GM19438 (cell line): ENCODE data around the gene ACOT12.
A peak's percentile ranks its signal among the peaks of the same experiment; 100 is the strongest.
"Not testable (repeated sequence)": the region's sequence is repeated elsewhere in the genome, so short reads cannot be mapped to it uniquely, and the experiment has no call there.

Experiments
- ATAC-seq: cut with Tn5 transposase; IDR thresholded peaks from one replicate; pipeline ENCODE4 v1.9.1; 2021; ENCODE audit warnings: low read depth; ENCODE audit not compliant: unreplicated experiment

ACOT12 gene

DNA sequence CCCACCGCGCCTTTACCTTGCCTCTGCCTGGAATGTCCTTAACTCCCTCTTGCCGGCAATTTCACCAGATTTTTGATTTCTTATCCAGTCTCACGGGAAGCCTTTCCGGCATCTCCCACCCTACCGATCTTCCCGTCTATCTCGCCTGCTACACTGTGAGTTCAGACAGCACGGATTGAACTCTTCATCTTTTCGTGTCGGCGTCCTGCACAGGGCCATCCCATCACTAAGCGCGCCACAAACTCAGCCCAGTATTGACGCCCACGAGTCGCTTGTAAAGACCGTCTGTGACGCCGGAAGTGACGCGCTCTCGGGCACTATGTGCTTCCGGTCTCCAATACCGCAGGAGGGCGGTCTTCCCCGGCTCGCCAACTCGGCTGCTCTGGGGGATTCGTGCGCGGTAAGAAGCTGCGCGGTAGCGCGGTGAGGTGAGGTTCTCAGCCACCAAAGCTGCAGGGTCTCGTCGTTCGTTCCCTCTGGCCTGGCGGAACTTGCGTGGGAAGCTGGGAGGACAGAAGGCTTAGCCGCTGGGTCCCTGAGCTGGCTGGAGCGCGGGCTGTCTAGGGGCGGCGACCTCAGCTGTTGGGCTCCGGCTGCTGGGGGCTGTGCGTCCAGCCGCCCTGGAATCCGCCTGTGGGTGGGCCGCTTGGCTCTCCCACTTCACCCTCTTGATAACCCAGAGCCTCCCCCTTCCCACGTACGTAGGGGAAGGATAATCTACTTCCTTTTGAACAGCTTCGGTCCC lies 92.5 kb downstream of the ACOT12 start, which contains the start of gene ZCCHC9:
Gene ZCCHC9 (plus strand): TSS at position 317 of the 745 bp plus-strand sequence. CDS start 3,171 bp downstream, outside the sequence.
- peak; percentile 98 for ATAC-seq

- no peak for ATAC-seq
These were observed 93.0 kb downstream of the ACOT12 start for GRCh38 chr5:81300921-81301270.

GRCh38 chr5:81297531-81297930 lies 96.4 kb downstream of the ACOT12 start:
- no peak for ATAC-seq

DNA sequence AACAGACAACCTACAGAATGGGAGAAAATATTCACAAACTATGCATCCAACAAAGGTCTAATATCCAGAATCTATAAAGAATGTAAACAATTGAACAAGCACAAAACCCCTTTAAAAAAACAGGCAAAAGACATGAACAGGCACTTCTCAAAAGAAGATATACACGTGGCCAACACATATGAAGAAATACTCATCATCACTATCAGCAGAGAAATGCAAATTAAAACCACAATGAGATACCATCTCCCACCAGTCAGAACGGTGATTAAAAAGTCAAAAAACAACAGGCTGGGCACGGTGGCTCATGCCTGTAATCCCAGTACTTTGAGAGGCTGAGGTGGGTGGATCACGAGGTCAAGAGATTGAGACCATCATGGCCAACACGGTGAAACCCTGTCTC lies 99.9 kb downstream of the ACOT12 start:
- not testable (repeated sequence) for ATAC-seq

DNA sequence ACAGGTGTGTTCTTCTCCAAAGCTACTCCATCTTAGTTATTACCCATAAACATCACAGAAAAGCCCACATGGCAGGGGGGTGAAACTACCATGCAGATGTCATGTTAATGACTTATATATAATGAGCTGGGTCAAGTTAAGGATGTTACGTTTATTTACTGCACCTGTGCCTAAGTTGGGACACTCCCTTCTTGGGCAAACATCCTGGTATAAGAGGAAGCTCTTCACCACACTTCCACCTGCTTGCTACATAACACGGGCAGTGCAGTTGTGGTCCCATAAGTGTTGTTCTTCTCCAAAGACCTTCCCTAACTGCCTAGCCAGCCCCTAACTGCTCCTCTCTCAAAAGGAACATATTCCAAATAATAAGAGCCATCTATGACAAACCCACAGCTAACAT lies 101.8 kb downstream of the ACOT12 start:
- ATAC-seq: no peak

DNA sequence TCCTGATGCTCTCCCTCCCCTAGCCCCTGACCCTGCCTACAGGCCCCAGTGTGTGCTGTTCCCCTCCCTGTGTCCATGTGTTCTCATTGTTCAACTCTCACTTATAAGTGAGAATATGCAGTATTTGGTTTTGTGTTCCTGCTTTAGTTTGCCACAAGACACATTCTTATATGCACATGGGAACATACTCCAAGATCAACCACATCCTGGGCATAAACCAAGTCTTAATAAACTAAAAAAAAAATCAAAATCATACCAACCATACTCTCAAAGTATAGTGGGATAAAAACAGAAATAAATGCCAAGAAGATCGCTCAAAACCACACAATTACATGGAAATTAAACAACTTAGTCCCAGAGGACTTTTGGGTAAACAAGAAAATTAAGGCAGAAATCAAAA lies 103.8 kb downstream of the ACOT12 start:
- no peak for ATAC-seq

DNA sequence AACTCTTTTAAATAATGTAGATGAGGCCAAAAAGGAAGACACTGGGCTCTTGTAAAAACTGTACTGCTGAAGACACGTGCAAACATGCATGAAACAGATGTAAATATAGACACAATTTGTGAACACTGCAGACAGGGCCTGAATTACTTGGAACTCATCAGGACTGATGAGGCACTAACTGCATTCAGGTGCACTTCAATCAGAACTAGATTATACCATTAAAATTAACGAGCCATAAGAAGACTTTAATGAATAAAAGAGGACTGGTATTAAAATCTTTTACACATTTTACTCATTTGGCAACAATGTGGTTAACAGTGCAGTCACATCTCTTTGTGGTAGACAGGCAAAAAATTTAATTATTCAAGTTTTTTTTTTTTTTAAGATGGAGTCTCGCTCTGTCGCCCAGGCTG lies 105.9 kb downstream of the ACOT12 start:
- no peak for ATAC-seq

GRCh38 chr5:81286059-81286617 lies 107.8 kb downstream of the ACOT12 start:
- ATAC-seq: no peak

DNA sequence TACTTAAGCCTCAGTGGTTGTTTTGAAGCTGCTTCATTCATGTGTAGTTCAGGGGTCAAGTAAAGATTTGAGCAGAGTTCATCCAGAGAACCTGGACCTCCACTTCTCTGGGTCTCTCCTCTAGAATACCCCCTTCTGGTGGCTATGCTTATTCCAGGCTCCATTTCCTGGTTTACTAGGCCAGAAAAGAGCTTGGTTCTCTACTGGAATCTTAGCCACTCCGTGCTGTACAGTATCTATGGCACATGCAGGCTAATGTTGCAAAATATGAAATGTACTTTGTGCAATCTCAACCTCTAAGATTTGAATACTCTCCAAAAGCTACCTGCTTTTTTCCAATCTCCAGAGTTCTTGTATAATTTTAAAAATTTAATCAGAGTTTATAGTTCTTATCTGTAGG lies 110.0 kb downstream of the ACOT12 start:
- no peak for ATAC-seq
